Measurements from ENCODE around the gene HIVEP3. TPM values are rescaled to one million over a fixed set of nuclear protein-coding genes. Genes with fewer than 3 reads are reported as not detected.

The HIVEP3 gene
- total RNA-seq, 2 donors from 2014 or later = 3.4 to 4.0 TPM

DNA sequence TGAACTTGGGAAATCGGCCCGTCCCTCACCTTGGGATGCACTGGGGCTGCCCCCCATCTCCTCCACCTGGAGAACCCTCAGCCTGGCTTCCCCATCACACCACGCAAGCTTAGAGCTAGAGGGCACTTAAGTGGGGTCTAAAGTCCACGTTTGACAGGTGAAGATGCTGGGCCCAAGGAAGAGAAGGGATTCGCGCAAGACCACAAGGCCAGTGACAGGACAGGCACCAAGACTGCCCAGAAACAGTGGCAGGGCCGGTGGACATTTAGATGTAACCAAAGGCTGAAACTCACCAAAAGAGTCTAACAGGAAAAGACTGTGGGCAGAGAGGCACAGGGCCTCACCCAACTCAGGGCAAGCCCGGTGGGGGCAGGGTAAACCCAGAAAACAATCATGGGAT lies 303.4 kb downstream of the HIVEP3 start:
- no peak for ATAC-seq
- DNase-seq = no peak

DNA sequence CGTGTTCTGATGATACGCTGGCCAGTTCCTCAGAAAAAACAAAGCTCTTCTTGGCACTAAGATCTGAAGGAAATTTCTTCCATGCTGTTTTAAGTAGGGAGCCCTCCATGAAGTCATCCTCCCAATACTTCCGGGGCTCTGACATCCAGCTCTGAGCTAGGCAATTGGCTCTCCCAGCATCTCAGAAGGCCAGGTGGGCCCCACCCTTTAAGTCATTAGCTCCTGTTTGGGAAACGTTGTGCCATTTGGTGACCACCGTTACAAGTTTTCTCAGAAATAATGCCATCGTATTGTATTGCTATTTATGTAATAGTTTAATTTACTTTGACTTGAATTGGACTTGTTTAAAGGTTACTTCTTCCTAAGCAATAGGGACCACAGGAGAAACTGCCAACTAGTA lies 303.9 kb downstream of the HIVEP3 start:
- WGBS, 2 donors = 85 to 86% methylated on average over 6 of the region's 6 CpGs
- H3K4me1 ChIP-seq = peaks cover 13% of the 10 kb centered on the region
- no peaks in the 10 kb centered on the region for H3K27me3 ChIP-seq
- DNase-seq = no peak
- intact Hi-C loops (cut with DNase I) = no loop called here
- no peak for ATAC-seq
- H3K9me3 ChIP-seq = no peaks in the 10 kb centered on the region
- H3K4me3 ChIP-seq = no peak overlapping the region
- TF ChIP-seq POLR2A (IDR thresholded peaks at IDR 0.05) = no peak
- TF ChIP-seq, protein P1, sequence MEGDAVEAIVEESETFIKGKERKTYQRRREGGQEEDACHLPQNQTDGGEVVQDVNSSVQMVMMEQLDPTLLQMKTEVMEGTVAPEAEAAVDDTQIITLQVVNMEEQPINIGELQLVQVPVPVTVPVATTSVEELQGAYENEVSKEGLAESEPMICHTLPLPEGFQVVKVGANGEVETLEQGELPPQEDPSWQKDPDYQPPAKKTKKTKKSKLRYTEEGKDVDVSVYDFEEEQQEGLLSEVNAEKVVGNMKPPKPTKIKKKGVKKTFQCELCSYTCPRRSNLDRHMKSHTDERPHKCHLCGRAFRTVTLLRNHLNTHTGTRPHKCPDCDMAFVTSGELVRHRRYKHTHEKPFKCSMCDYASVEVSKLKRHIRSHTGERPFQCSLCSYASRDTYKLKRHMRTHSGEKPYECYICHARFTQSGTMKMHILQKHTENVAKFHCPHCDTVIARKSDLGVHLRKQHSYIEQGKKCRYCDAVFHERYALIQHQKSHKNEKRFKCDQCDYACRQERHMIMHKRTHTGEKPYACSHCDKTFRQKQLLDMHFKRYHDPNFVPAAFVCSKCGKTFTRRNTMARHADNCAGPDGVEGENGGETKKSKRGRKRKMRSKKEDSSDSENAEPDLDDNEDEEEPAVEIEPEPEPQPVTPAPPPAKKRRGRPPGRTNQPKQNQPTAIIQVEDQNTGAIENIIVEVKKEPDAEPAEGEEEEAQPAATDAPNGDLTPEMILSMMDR (IDR thresholded peaks at IDR 0.05) = no peak
- no peaks in the 10 kb centered on the region for H3K36me3 ChIP-seq (replicated peaks in 1 of 2; ENCODE audit: insufficient read depth in 1 of 2, low read depth in 2 of 2)
- no peak overlapping the region for H3K27ac ChIP-seq

More for the DNA sequence above, 303.4 kb downstream of the HIVEP3 start:
- no peak overlapping the region for H3K4me3 ChIP-seq
- no peaks in the 10 kb centered on the region for H3K9me3 ChIP-seq
- no peaks in the 10 kb centered on the region for H3K27me3 ChIP-seq
- no peak for TF ChIP-seq POLR2A (IDR thresholded peaks at IDR 0.05)
- TF ChIP-seq, protein P1 (IDR thresholded peaks at IDR 0.05) = no peak
- no peak overlapping the region for H3K27ac ChIP-seq
- peaks cover 13% of the 10 kb centered on the region for H3K4me1 ChIP-seq
- 88 to 92% methylated on average over 8 of the region's 8 CpGs for WGBS, 2 donors
- intact Hi-C loops (cut with DNase I) = no loop called here
- no peaks in the 10 kb centered on the region for H3K36me3 ChIP-seq (replicated peaks in 1 of 2; ENCODE audit: insufficient read depth in 1 of 2, low read depth in 2 of 2)

DNA sequence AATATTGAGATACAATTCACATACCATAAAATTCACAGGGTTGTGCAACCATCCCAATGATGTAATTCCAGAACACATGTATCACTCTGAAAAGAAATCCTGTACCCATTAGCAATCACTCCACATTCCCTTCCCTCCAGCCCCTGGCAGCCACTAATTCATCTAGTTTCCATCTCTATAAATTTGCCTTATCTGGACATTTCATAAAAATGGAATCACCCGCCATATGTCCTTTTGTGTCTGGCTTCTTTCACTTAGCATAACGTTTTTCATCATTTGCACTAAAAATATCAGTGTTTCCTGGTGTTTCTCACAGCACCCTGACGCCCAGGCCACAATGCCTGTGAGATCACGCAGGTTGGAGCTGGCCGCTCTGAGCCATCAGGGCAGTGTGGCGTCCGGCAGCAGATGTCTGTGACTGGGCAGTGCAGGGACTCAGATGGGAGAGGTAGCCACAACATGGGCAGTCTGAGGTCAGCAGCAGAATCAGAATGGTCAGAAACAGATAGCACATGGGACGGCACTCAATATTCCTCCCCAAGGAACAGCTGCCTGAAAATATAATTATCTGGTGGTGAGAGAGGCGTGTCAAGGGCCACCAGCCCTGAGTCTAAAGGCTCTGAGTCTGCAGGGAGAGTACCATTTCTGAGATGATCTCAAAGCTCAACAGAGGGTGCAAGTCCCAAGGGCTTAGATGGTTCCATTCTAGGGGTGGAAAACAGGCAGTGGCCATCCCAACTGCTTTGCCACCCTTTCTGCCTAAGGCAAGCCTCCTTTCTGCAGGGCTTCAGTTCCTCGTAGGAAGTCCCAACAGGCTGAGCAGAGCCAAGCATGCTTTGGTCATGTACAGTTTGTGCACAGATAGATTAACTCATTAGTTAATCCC lies 304.8 kb downstream of the HIVEP3 start:
- Histone ChIP-seq H3K27me3 (no peaks in the 10 kb centered on the region), H3K36me3 (replicated peaks in 1 of 2; ENCODE audit: insufficient read depth in 1 of 2, low read depth in 2 of 2) (no peaks in the 10 kb centered on the region), H3K27ac (no peak overlapping the region), H3K4me1 (peaks cover 13% of the 10 kb centered on the region), H3K4me3 (no peak overlapping the region), H3K9me3 (no peaks in the 10 kb centered on the region)
- DNase-seq (no peak), ATAC-seq (no peak)
- intact Hi-C loops (cut with DNase I) = no loop called here
- 89% methylated on average over 10 of the region's 10 CpGs for WGBS, 2 donors
- TF ChIP-seq POLR2A (IDR thresholded peaks at IDR 0.05) = no peak
- TF ChIP-seq, protein P1 (IDR thresholded peaks at IDR 0.05) = no peak

DNA sequence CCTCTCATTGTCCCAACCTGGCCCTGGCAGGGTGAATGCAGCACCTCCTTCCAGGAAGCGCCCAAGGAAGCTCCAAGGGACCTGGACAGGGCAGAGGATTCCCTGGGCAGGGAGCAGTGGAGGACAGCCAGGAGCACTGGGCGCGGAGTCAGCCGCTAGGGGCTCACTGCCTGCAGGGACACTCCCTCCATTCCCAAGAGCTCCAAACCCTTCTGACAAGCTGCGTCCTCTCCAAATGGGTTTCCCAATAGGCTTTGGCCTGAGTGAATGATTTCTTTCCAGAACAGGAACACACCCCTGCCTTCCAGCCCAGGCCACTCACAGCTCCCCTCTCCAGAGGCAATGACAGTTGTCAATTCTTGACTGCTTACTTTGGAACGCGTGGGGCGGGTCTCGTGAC lies 305.8 kb downstream of the HIVEP3 start:
- no peak for DNase-seq
- Histone ChIP-seq H3K4me1 (peaks cover 6% of the 10 kb centered on the region), H3K9me3 (no peaks in the 10 kb centered on the region), H3K27me3 (no peaks in the 10 kb centered on the region), H3K4me3 (no peak overlapping the region), H3K36me3 (replicated peaks in 1 of 2; ENCODE audit: insufficient read depth in 1 of 2, low read depth in 2 of 2) (no peaks in the 10 kb centered on the region), H3K27ac (no peak overlapping the region)
- ATAC-seq = no peak
- intact Hi-C loops (cut with DNase I) = no loop called here
- TF ChIP-seq POLR2A (IDR thresholded peaks at IDR 0.05) = no peak
- TF ChIP-seq, protein P1 (IDR thresholded peaks at IDR 0.05) = no peak
- 89 to 91% methylated on average over 7 to 9 of the region's 9 CpGs for WGBS, 2 donors

Data from body of pancreas (tissue), 4 donors.